ENCODE data around the gene C11orf42.

Gene C11orf42

DNA sequence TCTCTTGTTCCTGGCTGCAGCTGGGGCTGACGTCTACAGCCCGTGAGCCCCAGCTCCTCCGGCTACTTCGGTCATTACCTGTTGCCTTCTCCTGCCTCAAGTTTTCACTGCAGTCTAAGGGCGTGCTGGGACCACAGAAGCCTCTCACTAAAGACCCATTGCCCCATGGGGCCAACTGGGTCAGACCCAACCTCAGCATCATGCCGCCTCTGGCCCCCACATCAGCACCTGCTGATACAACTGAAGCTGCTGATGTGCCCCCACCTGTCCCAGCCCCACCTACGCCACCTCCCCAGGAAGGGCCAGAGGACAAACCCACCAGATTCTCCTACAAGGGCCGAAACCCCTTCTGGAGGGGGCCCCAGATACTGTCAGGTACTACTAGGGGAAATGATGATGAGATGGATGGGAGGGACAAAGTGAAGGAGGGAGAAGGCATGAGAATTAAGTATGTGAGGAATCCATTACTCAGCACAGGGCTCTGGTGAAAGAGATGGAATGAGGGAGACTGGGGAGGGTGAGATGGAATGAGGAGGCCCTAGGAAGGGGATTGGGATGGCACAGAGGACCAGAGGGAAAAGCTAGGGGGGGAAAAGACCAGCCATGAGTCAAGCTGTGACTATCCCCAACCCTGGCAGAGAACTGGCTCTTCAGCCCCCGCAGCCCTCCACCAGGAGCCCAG lies 5.1 kb downstream of the C11orf42 start:
- Histone ChIP-seq H3K27me3 (ENCODE audit: insufficient read depth, low read depth, severe bottlenecking) (no peaks in the 10 kb centered on the region), H3K36me3 (peaks cover 22% of the 10 kb centered on the region), H3K9me3 (ENCODE audit: severe bottlenecking) (no peaks in the 10 kb centered on the region), H3K27ac (no peak overlapping the region), H3K4me3 (ENCODE audit: low read depth, low read length) (no peak overlapping the region)
- no peak for DNase-seq
- TF ChIP-seq, protein P1, sequence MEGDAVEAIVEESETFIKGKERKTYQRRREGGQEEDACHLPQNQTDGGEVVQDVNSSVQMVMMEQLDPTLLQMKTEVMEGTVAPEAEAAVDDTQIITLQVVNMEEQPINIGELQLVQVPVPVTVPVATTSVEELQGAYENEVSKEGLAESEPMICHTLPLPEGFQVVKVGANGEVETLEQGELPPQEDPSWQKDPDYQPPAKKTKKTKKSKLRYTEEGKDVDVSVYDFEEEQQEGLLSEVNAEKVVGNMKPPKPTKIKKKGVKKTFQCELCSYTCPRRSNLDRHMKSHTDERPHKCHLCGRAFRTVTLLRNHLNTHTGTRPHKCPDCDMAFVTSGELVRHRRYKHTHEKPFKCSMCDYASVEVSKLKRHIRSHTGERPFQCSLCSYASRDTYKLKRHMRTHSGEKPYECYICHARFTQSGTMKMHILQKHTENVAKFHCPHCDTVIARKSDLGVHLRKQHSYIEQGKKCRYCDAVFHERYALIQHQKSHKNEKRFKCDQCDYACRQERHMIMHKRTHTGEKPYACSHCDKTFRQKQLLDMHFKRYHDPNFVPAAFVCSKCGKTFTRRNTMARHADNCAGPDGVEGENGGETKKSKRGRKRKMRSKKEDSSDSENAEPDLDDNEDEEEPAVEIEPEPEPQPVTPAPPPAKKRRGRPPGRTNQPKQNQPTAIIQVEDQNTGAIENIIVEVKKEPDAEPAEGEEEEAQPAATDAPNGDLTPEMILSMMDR (IDR thresholded peaks at IDR 0.05; ENCODE audit: low read depth, low read length): no peak

DNA sequence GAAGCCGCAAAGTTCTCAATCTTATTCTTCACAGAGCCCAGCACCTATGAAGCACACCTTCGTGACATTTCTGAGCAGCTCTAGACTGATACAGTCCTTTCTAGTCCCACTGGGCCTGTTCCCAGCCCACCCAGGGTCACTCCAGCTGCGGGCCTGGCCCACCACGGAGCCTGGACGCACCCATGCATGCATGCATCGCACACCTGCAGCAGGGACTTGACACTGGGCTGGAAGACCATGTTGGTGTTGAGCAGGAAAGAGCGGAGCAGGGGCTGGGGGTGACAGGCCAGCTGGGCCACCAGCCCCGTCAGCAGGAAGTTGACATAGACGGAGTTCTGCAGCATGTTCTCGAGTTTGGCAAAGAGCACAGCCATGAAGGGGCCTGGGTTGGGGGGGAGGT lies 9.2 kb downstream of the C11orf42 start:
- peaks cover 54% of the 10 kb centered on the region for H3K36me3 ChIP-seq
- no peak for DNase-seq
- TF ChIP-seq, protein P1 (IDR thresholded peaks at IDR 0.05; ENCODE audit: low read depth, low read length): no peak
- H3K27ac ChIP-seq: no peak overlapping the region
- no peaks in the 10 kb centered on the region for H3K9me3 ChIP-seq (ENCODE audit: severe bottlenecking)
- H3K4me3 ChIP-seq (ENCODE audit: low read depth, low read length): no peak overlapping the region
- no peaks in the 10 kb centered on the region for H3K27me3 ChIP-seq (ENCODE audit: insufficient read depth, low read depth, severe bottlenecking)

DNA sequence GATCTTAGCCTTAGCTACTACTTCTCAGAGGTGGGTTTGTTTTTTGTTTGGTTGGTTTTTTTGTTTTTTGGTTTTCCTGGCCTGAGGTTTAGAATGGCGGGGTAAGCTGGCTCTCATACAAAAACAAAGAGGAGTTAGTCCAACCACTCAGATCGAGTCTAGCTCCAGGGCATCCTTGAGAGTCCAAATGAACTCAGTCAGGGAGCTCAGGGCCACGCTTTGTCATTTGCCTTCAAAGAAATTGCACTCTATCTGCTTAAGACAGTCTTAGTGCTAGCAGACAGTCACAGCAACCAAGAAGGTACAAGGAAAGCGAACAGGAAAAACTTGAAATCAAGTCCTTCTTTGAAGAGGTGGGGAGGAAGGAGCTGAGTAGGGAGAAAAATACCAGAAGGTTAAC lies 11.1 kb downstream of the C11orf42 start:
- H3K4me3 ChIP-seq (ENCODE audit: low read depth, low read length): no peak overlapping the region
- H3K36me3 ChIP-seq: peaks cover 65% of the 10 kb centered on the region
- no peak for DNase-seq
- TF ChIP-seq, protein P1 (IDR thresholded peaks at IDR 0.05; ENCODE audit: low read depth, low read length): no peak
- H3K27me3 ChIP-seq (ENCODE audit: insufficient read depth, low read depth, severe bottlenecking): no peaks in the 10 kb centered on the region
- H3K27ac ChIP-seq: no peak overlapping the region
- H3K9me3 ChIP-seq (ENCODE audit: severe bottlenecking): no peaks in the 10 kb centered on the region

DNA sequence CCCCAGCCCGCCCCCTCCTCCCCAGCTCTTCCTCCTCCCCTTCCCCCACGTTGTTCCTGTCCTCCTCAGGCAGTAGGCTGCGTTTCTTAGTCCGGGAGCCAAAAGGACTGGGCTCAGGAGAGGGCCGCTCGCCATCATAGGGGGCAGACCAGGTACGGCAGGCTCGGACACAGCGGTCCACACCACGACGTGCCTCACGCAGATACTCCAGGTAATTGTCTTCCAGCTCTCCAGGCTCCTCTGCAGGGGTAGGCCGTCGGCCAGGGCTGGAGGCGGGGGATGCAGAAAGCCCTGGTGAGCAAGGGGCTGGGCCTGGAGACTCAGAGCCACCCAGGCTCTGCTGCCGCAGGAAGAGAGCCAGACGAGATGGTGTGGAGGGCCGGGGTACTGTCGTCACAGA lies 12.4 kb downstream of the C11orf42 start:
- TF ChIP-seq, protein P1 (IDR thresholded peaks at IDR 0.05; ENCODE audit: low read depth, low read length): no peak
- no peak overlapping the region for H3K4me3 ChIP-seq (ENCODE audit: low read depth, low read length)
- H3K9me3 ChIP-seq (ENCODE audit: severe bottlenecking): no peaks in the 10 kb centered on the region
- H3K36me3 ChIP-seq: peaks cover 72% of the 10 kb centered on the region
- H3K27me3 ChIP-seq (ENCODE audit: insufficient read depth, low read depth, severe bottlenecking): no peaks in the 10 kb centered on the region
- H3K27ac ChIP-seq: no peak overlapping the region
- no peak for DNase-seq

DNA sequence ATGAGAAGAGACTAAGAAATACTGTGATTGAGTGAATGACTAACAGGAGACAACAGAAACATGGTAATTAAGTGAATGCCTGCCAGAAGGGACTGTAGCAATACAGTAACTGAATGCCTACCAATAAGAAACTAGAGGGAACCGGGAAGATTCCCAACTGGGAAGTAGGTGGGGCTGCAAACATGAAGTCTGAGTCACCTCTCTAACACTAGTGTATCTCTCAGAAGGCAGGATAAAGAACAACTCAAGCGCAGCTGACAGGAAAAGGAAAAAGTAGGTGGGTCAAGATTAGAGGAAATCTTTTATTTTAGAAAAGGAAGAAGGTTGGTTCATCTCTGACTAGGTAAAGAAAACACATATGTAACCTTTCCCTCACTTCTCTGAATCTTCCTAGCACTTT lies 14.0 kb downstream of the C11orf42 start:
- Histone ChIP-seq H3K9me3 (ENCODE audit: severe bottlenecking) (no peaks in the 10 kb centered on the region), H3K36me3 (peaks cover 75% of the 10 kb centered on the region), H3K27ac (no peak overlapping the region), H3K27me3 (ENCODE audit: insufficient read depth, low read depth, severe bottlenecking) (no peaks in the 10 kb centered on the region), H3K4me3 (ENCODE audit: low read depth, low read length) (no peak overlapping the region)
- TF ChIP-seq, protein P1 (IDR thresholded peaks at IDR 0.05; ENCODE audit: low read depth, low read length): no peak
- no peak for DNase-seq

DNA sequence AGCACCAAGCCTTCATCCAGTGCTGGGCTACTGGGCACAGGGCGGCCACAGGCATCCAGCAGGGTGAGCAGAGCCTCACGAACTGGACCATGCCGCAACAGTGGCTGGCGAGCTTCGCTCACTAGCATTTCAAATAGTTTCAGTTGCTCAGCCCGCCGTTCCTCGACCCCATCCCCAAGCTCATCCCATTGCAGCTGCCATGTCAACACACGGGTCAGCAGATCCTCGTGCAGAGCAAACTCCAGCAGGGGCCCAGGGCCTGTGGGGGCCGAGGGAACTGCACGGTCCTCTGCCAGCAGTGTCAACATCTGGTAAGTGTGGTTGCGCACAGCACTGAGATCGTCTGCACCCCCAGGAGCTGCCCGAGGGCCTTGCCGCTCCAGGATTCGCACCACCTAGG lies 18.5 kb downstream of the C11orf42 start:
- no peak overlapping the region for H3K27ac ChIP-seq
- DNase-seq: no peak
- no peak overlapping the region for H3K4me3 ChIP-seq (ENCODE audit: low read depth, low read length)
- H3K36me3 ChIP-seq: peaks cover 48% of the 10 kb centered on the region
- no peaks in the 10 kb centered on the region for H3K27me3 ChIP-seq (ENCODE audit: insufficient read depth, low read depth, severe bottlenecking)
- TF ChIP-seq, protein P1 (IDR thresholded peaks at IDR 0.05; ENCODE audit: low read depth, low read length): no peak
- H3K9me3 ChIP-seq (ENCODE audit: severe bottlenecking): no peaks in the 10 kb centered on the region

All from WERI-Rb-1 (cell line).